Breast epithelium (tissue), 3 donors: ENCODE data around the gene MACROH2A1.

Experiments used
- POLR2A ChIP-seq: fragments of 450-650 bp; IDR thresholded peaks from one replicate; pipeline ENCODE4 v1.6.1; 2016; ENCODE audit warnings: antibody characterized with exemption, mild to moderate bottlenecking, moderate library complexity
- POLR2AphosphoS5 ChIP-seq, 3 donors: sonication (generic); formaldehyde crosslinking; IDR thresholded peaks; one replicate each; pipeline ENCODE4 v1.6.1; 2017; ENCODE audit warnings: antibody characterized with exemption in 3 of 3
- TF ChIP-seq, protein P1 (sequence below), 3 donors: fragments of 450-650 bp; IDR thresholded peaks; one replicate each; pipeline ENCODE4 v1.5.1; 2016 to 2017; ENCODE audit warnings: antibody characterized with exemption in 3 of 3, mild to moderate bottlenecking in 3 of 3, moderate library complexity in 3 of 3

DNA sequence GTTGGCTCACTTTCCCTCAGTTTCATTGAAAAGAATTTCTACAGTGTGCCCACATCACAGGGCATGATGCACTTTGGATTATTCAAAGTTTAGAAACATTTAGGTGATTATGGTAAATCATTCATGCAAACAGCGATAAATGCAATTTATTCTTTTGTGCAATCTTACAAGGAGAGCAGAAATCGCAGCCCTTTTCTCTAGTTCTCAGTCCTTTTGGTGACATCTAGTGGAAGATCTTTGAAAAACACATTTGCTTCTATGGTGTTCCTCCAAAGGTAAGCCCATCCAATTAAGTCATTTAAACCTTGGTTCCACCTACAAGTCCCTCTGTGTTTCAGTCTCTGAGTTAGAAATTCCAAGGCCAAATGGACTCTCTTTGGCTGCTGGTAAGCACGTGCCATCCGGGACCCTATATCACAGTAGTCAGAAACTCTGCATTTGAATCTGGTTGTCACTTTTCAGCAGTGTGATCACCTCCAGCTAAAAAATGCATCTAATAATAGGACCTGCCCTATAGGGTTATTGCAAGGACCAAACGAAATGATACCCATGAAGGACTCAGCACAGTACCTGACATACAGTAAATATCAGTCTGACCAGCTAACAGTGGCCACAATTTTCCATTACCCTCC is 66.4 kb downstream of the MACROH2A1 start:
- TF ChIP-seq, protein P1, sequence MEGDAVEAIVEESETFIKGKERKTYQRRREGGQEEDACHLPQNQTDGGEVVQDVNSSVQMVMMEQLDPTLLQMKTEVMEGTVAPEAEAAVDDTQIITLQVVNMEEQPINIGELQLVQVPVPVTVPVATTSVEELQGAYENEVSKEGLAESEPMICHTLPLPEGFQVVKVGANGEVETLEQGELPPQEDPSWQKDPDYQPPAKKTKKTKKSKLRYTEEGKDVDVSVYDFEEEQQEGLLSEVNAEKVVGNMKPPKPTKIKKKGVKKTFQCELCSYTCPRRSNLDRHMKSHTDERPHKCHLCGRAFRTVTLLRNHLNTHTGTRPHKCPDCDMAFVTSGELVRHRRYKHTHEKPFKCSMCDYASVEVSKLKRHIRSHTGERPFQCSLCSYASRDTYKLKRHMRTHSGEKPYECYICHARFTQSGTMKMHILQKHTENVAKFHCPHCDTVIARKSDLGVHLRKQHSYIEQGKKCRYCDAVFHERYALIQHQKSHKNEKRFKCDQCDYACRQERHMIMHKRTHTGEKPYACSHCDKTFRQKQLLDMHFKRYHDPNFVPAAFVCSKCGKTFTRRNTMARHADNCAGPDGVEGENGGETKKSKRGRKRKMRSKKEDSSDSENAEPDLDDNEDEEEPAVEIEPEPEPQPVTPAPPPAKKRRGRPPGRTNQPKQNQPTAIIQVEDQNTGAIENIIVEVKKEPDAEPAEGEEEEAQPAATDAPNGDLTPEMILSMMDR (IDR thresholded peaks at IDR 0.05): peak in 2 of 3 donors; percentile 28 to 33
- TF ChIP-seq POLR2A (no peak), POLR2AphosphoS5 (IDR thresholded peaks at IDR 0.05) (no peak)
